Activated T-helper 1 cell treated with anti-CD3 and anti-CD28 coated beads, Interleukin-12 subunit alpha, Interleukin-12 subunit beta, Interleukin-2, Interleukin-4 antibody, amounts not matched to agents 30 ng/mL and 10 ng/mL and 1 ng/mL, durations not matched to agents 14 hours and 24 hours and 36 hours (primary cell): ENCODE results near the gene CDH6. TPM values are rescaled to one million over a fixed set of nuclear protein-coding genes. Genes with fewer than 3 reads are reported as not detected.

ENCODE experiments used
- DNase-seq: peaks from one replicate; pipeline ENCODE4 v3.0.0; 2021; ENCODE audit warnings: low spot score
- H3K27ac Mint-ChIP-seq: one replicate; pipeline ENCODE4 v1.8.0; 2021; ENCODE audit warnings: mild to moderate bottlenecking, mixed read lengths
- H3K27me3 Mint-ChIP-seq: one replicate; pipeline ENCODE4 v1.8.0; 2022; ENCODE audit warnings: mild to moderate bottlenecking, moderate library complexity, mixed read lengths; ENCODE audit not compliant: insufficient read depth
- H3K36me3 Mint-ChIP-seq: one replicate; pipeline ENCODE4 v1.8.0; 2021; ENCODE audit warnings: low read depth, mixed read lengths
- H3K4me1 Mint-ChIP-seq: one replicate; pipeline ENCODE4 v1.8.0; 2021; ENCODE audit warnings: low read depth, mixed read lengths
- H3K4me3 Mint-ChIP-seq: one replicate; pipeline ENCODE4 v1.8.0; 2021; ENCODE audit warnings: mild to moderate bottlenecking, moderate library complexity, mixed read lengths
- H3K9me3 Mint-ChIP-seq: one replicate; pipeline ENCODE4 v1.8.0; 2021; ENCODE audit warnings: mixed read lengths
- intact Hi-C: fragments of 100-400 bp; cut with micrococcal nuclease; formaldehyde crosslinking; loops from one replicate; pipeline ENCODE4 v1.15.1; 2024
- total RNA-seq: library from RNA; stranded (reverse); gene quantifications from 2 replicates; pipeline ENCODE4 v1.2.3, GENCODE V29; 2022

The CDH6 gene
- total RNA-seq, 1 donor from 2014 or later = not detected

DNA sequence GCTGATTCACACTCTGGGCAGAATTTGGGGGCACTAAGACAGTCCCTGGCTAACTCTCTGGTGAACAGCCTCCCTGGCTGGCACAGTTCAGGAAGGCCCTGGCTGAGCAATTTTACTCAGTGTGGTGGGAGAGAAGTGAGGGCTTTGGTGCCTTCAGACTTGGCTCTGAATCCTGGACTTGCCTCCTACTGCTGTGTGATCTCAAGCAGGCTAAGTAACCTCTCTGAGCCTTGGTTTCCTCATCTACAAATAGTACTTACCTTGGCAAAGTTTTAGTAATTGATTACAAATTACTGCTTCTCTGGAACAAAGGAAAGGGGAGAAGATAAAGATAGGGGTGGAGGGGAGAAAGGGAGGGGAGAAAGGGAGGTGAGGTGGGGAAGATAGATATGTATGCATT lies 184.7 kb downstream of the CDH6 start:
- peaks cover 7% of the 10 kb centered on the region for H3K27me3 Mint-ChIP-seq
- H3K36me3 Mint-ChIP-seq = no peaks in the 10 kb centered on the region
- no peak for DNase-seq
- intact Hi-C loops = no loop called here
- no peaks in the 10 kb centered on the region for H3K4me1 Mint-ChIP-seq
- H3K4me3 Mint-ChIP-seq = no peak overlapping the region
- no peaks in the 10 kb centered on the region for H3K9me3 Mint-ChIP-seq
- no peak overlapping the region for H3K27ac Mint-ChIP-seq
